ENCODE measurements around the gene ELANE.
A peak's percentile ranks its signal among the peaks of the same experiment; 100 is the strongest.

The ELANE gene

GRCh38 chr19:892894-893689, 41.0 kb downstream of the ELANE start, which contains the start of the genes MED16 and RNU6-9:
MED16 (minus strand) TSS chr19:893187; CDS start chr19:891131, 2,056 bp downstream.
RNU6-9 (plus strand) TSS chr19:893484.
- peak within 1 kb of the TSS; percentile 98 for H3K27ac Mint-ChIP-seq
- peak within 1 kb of the TSS; percentile 85 for H3K4me3 Mint-ChIP-seq
- H3K4me1 Mint-ChIP-seq (ENCODE audit: low read depth): peaks cover 29% of the 10 kb centered on the region

GRCh38 chr19:896434-896833, 44.3 kb downstream of the ELANE start:
- H3K27ac Mint-ChIP-seq: no peak overlapping the region
- intact Hi-C loops (cut with micrococcal nuclease): no loop called here

More at GRCh38 chr19:892894-893689, 41.0 kb downstream of the ELANE start, which contains the start of the genes MED16 and RNU6-9:
- Mint-ChIP-seq H3K36me3 (ENCODE audit: low read depth) (peaks cover 62% of the 10 kb centered on the region), H3K9me3 (no peaks in the 10 kb centered on the region), H3K27me3 (no peaks in the 10 kb centered on the region)
- intact Hi-C loops (cut with micrococcal nuclease): loop anchor here (1.0 kb wide), 1 partner anchor 96 kb away; the partner anchor contains the start of gene PTBP1

GRCh38 chr19:896999-897398, 44.9 kb downstream of the ELANE start:
- peaks cover 67% of the 10 kb centered on the region for H3K36me3 Mint-ChIP-seq (ENCODE audit: low read depth)
- intact Hi-C loops (cut with micrococcal nuclease): no loop called here
- H3K4me1 Mint-ChIP-seq (ENCODE audit: low read depth): peaks cover 24% of the 10 kb centered on the region
- no peak overlapping the region for H3K4me3 Mint-ChIP-seq
- H3K27me3 Mint-ChIP-seq: no peaks in the 10 kb centered on the region
- H3K27ac Mint-ChIP-seq: no peak overlapping the region
- no peaks in the 10 kb centered on the region for H3K9me3 Mint-ChIP-seq

More at GRCh38 chr19:896434-896833, 44.3 kb downstream of the ELANE start:
- H3K9me3 Mint-ChIP-seq: no peaks in the 10 kb centered on the region
- H3K36me3 Mint-ChIP-seq (ENCODE audit: low read depth): peaks cover 62% of the 10 kb centered on the region
- no peak overlapping the region for H3K4me3 Mint-ChIP-seq
- peaks cover 24% of the 10 kb centered on the region for H3K4me1 Mint-ChIP-seq (ENCODE audit: low read depth)
- no peaks in the 10 kb centered on the region for H3K27me3 Mint-ChIP-seq

- H3K4me1 Mint-ChIP-seq (ENCODE audit: low read depth): peaks cover 22% of the 10 kb centered on the region
- H3K9me3 Mint-ChIP-seq: no peaks in the 10 kb centered on the region
- no peak overlapping the region for H3K27ac Mint-ChIP-seq
- intact Hi-C loops (cut with micrococcal nuclease): no loop called here
- peaks cover 73% of the 10 kb centered on the region for H3K36me3 Mint-ChIP-seq (ENCODE audit: low read depth)
- H3K4me3 Mint-ChIP-seq: no peak overlapping the region
- H3K27me3 Mint-ChIP-seq: no peaks in the 10 kb centered on the region
Observed at GRCh38 chr19:897442-898039, 45.4 kb downstream of the ELANE start.

- H3K36me3 Mint-ChIP-seq (ENCODE audit: low read depth): peaks cover 78% of the 10 kb centered on the region
- no peak overlapping the region for H3K4me3 Mint-ChIP-seq
- no peaks in the 10 kb centered on the region for H3K27me3 Mint-ChIP-seq
- H3K4me1 Mint-ChIP-seq (ENCODE audit: low read depth): peaks cover 22% of the 10 kb centered on the region
- H3K27ac Mint-ChIP-seq: no peak overlapping the region
- intact Hi-C loops (cut with micrococcal nuclease): no loop called here
- H3K9me3 Mint-ChIP-seq: no peaks in the 10 kb centered on the region
Observed at GRCh38 chr19:898663-899062, 46.6 kb downstream of the ELANE start.

- intact Hi-C loops (cut with micrococcal nuclease): no loop called here
- no peaks in the 10 kb centered on the region for H3K9me3 Mint-ChIP-seq
Observed at GRCh38 chr19:899336-900042, 47.4 kb downstream of the ELANE start.

GRCh38 chr19:900043-900301, 47.9 kb downstream of the ELANE start:
- Mint-ChIP-seq H3K27me3 (no peaks in the 10 kb centered on the region), H3K27ac (no peak overlapping the region), H3K9me3 (no peaks in the 10 kb centered on the region), H3K4me1 (ENCODE audit: low read depth) (peaks cover 22% of the 10 kb centered on the region), H3K36me3 (ENCODE audit: low read depth) (peaks cover 90% of the 10 kb centered on the region), H3K4me3 (no peak overlapping the region)
- intact Hi-C loops (cut with micrococcal nuclease): no loop called here

More at GRCh38 chr19:899336-900042, 47.4 kb downstream of the ELANE start:
- Mint-ChIP-seq H3K27ac (no peak overlapping the region), H3K4me1 (ENCODE audit: low read depth) (peaks cover 22% of the 10 kb centered on the region), H3K27me3 (no peaks in the 10 kb centered on the region), H3K4me3 (no peak overlapping the region), H3K36me3 (ENCODE audit: low read depth) (peaks cover 86% of the 10 kb centered on the region)

GRCh38 chr19:900302-901111, 48.4 kb downstream of the ELANE start:
- Mint-ChIP-seq H3K9me3 (no peaks in the 10 kb centered on the region), H3K4me3 (no peak overlapping the region), H3K27me3 (no peaks in the 10 kb centered on the region), H3K36me3 (ENCODE audit: low read depth) (peaks cover 90% of the 10 kb centered on the region), H3K4me1 (ENCODE audit: low read depth) (peaks cover 17% of the 10 kb centered on the region), H3K27ac (no peak overlapping the region)
- intact Hi-C loops (cut with micrococcal nuclease): no loop called here

- Mint-ChIP-seq H3K27me3 (no peaks in the 10 kb centered on the region), H3K4me3 (no peak overlapping the region), H3K36me3 (ENCODE audit: low read depth) (peaks cover 87% of the 10 kb centered on the region), H3K27ac (no peak overlapping the region), H3K9me3 (no peaks in the 10 kb centered on the region), H3K4me1 (ENCODE audit: low read depth) (peaks cover 16% of the 10 kb centered on the region)
- intact Hi-C loops (cut with micrococcal nuclease): no loop called here
Observed at GRCh38 chr19:901216-902092, 49.4 kb downstream of the ELANE start.

GRCh38 chr19:902093-902370, 49.9 kb downstream of the ELANE start:
- intact Hi-C loops (cut with micrococcal nuclease): no loop called here
- H3K4me3 Mint-ChIP-seq: no peak overlapping the region
- no peaks in the 10 kb centered on the region for H3K27me3 Mint-ChIP-seq
- peaks cover 21% of the 10 kb centered on the region for H3K4me1 Mint-ChIP-seq (ENCODE audit: low read depth)
- peaks cover 87% of the 10 kb centered on the region for H3K36me3 Mint-ChIP-seq (ENCODE audit: low read depth)
- H3K9me3 Mint-ChIP-seq: no peaks in the 10 kb centered on the region
- no peak overlapping the region for H3K27ac Mint-ChIP-seq

GRCh38 chr19:902446-903226, 50.5 kb downstream of the ELANE start:
- Mint-ChIP-seq H3K27me3 (no peaks in the 10 kb centered on the region), H3K4me3 (no peak overlapping the region), H3K36me3 (ENCODE audit: low read depth) (peaks cover 81% of the 10 kb centered on the region), H3K27ac (no peak overlapping the region), H3K9me3 (no peaks in the 10 kb centered on the region), H3K4me1 (ENCODE audit: low read depth) (peaks cover 27% of the 10 kb centered on the region)
- intact Hi-C loops (cut with micrococcal nuclease): no loop called here

GRCh38 chr19:903266-903797, 51.2 kb downstream of the ELANE start:
- Mint-ChIP-seq H3K27ac (no peak overlapping the region), H3K4me3 (no peak overlapping the region), H3K27me3 (no peaks in the 10 kb centered on the region), H3K4me1 (ENCODE audit: low read depth) (peaks cover 33% of the 10 kb centered on the region), H3K9me3 (no peaks in the 10 kb centered on the region), H3K36me3 (ENCODE audit: low read depth) (peaks cover 74% of the 10 kb centered on the region)
- intact Hi-C loops (cut with micrococcal nuclease): no loop called here
